ENCODE measurements around the gene F2RL1. TPM values are rescaled to one million over a fixed set of nuclear protein-coding genes. Genes with fewer than 3 reads are reported as not detected.

The F2RL1 gene
- total RNA-seq, 1 donor from 2014 or later, result 6.6 TPM

DNA sequence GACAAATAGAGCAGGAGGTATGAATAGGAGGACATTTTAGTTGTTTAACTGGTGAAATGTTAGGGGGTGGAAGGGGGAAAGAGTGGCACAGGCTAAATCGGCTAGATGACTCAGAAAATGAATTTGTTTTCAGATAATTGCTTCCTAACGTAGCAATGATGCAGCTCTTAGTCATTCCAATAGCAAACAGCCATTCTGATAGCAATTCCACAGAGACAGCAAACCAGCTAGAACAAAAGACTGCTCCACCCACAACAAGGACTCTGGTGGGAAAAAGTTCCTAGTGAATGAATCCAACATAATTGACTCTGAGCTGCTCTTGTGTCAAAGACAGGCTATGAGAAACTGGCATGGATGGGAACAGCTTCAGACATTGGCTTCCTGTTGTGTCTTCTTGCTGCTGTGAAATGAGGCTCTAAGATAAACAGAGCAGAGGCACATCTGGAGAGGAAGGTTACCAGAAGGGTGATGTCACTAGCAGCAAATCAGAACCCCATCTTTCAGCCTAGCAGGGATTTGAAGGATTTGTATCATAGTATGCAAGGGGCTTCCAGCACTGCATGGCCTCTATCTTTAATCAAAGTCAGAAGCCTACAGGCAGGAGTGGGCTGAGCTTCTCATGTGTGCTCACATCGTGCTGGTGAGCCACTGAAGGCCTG lies 28.1 kb upstream of the F2RL1 start:
- H3K9me3 Mint-ChIP-seq, result no peaks in the 10 kb centered on the region
- H3K27ac Mint-ChIP-seq, result peak overlapping the region; percentile 76
- no peak overlapping the region for H3K4me3 Mint-ChIP-seq
- H3K27me3 Mint-ChIP-seq (ENCODE audit: low read depth), result no peaks in the 10 kb centered on the region
- no peaks in the 10 kb centered on the region for H3K36me3 Mint-ChIP-seq
- peaks cover 39% of the 10 kb centered on the region for H3K4me1 Mint-ChIP-seq
- TF ChIP-seq CTCF (IDR thresholded peaks at IDR 0.05; ENCODE audit: unreplicated experiment), result no peak
- DNase-seq (ENCODE audit: low spot score in 2 of 2, unreplicated experiment in 2 of 2), result no peak

DNA sequence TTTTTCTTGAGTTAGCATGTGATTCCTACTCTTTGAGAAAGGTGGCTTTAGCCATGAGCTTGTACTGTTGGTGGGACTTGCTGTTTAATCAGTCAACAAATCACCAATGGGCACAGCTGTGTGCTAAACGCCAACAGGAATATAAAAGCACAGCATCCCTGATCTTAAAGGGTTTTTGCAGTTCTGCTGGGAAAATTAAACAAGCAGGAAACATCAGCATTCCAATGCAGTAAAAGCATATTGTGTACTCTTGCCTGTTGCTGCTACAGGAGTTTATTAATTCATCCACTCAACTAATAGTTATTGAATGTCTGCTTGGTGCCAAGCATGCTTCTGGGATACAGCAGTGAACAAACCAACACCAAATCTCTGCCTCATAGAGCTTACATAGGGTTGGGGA lies 27.4 kb upstream of the F2RL1 start:
- no peaks in the 10 kb centered on the region for H3K9me3 Mint-ChIP-seq
- H3K36me3 Mint-ChIP-seq, result no peaks in the 10 kb centered on the region
- H3K27ac Mint-ChIP-seq, result peak overlapping the region; percentile 47
- DNase-seq (ENCODE audit: low spot score in 2 of 2, unreplicated experiment in 2 of 2), result no peak
- TF ChIP-seq CTCF (IDR thresholded peaks at IDR 0.05; ENCODE audit: unreplicated experiment), result no peak
- no peak overlapping the region for H3K4me3 Mint-ChIP-seq
- H3K4me1 Mint-ChIP-seq, result peaks cover 38% of the 10 kb centered on the region
- H3K27me3 Mint-ChIP-seq (ENCODE audit: low read depth), result no peaks in the 10 kb centered on the region

DNA sequence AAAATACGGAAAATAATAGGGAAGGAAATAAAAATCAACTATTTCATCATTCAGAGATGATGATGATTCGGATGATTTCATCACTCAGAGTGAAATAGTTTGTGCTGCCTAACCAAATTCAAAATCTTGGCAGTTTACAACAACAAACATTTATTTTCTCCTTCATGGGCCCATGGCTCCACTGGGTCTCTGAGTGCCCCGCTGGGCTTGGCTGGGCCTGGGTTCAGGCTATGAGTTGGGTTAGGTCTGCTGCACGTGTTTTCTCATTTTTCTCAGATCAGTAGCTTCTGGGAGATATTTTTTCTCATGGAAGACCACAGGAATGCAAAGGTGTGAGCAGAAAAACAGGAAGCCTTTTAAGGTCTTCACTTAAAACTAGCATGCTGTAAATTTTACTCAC lies 24.0 kb upstream of the F2RL1 start:
- no peak overlapping the region for H3K27ac Mint-ChIP-seq
- H3K4me3 Mint-ChIP-seq, result no peak overlapping the region

DNA sequence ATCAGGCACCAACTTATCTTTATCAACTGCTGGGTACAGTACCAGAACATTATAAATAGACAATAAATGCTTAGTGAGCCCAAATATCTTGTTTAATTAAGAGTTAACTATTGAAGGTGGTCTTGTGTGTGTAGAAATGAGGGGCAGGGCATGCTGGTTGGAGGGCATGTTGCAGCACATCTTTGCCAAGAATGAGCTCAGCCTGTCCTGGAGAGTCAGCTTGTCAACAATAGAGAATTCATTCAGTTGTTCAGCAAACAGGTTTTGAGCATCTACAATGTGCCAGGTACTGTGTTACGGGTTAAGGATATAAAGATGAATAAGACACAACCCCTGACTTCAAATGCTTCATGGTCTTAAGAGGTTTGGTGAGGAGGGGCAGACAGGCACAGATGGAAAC lies 19.2 kb upstream of the F2RL1 start:
- H3K9me3 Mint-ChIP-seq, result no peaks in the 10 kb centered on the region
- TF ChIP-seq CTCF (IDR thresholded peaks at IDR 0.05; ENCODE audit: unreplicated experiment), result no peak
- peaks cover 7% of the 10 kb centered on the region for H3K4me1 Mint-ChIP-seq
- no peaks in the 10 kb centered on the region for H3K36me3 Mint-ChIP-seq
- no peak overlapping the region for H3K4me3 Mint-ChIP-seq
- H3K27me3 Mint-ChIP-seq (ENCODE audit: low read depth), result no peaks in the 10 kb centered on the region
- H3K27ac Mint-ChIP-seq, result no peak overlapping the region
- DNase-seq (ENCODE audit: low spot score in 2 of 2, unreplicated experiment in 2 of 2), result no peak

More for the DNA sequence above, 24.0 kb upstream of the F2RL1 start:
- Mint-ChIP-seq H3K36me3 (no peaks in the 10 kb centered on the region), H3K4me1 (peaks cover 23% of the 10 kb centered on the region), H3K27me3 (ENCODE audit: low read depth) (no peaks in the 10 kb centered on the region), H3K9me3 (no peaks in the 10 kb centered on the region)
- no peak for TF ChIP-seq CTCF (IDR thresholded peaks at IDR 0.05; ENCODE audit: unreplicated experiment)
- DNase-seq (ENCODE audit: low spot score in 2 of 2, unreplicated experiment in 2 of 2), result no peak

GRCh38 chr5:76800579-76800978 lies 18.3 kb upstream of the F2RL1 start:
- peaks cover 7% of the 10 kb centered on the region for H3K4me1 Mint-ChIP-seq
- TF ChIP-seq CTCF (IDR thresholded peaks at IDR 0.05; ENCODE audit: unreplicated experiment), result no peak
- no peak for DNase-seq (ENCODE audit: low spot score in 2 of 2, unreplicated experiment in 2 of 2)
- no peaks in the 10 kb centered on the region for H3K36me3 Mint-ChIP-seq
- H3K27ac Mint-ChIP-seq, result no peak overlapping the region
- no peaks in the 10 kb centered on the region for H3K27me3 Mint-ChIP-seq (ENCODE audit: low read depth)
- no peak overlapping the region for H3K4me3 Mint-ChIP-seq
- no peaks in the 10 kb centered on the region for H3K9me3 Mint-ChIP-seq

All from mesothelial cell of epicardium (in vitro differentiated cells).